Frontal cortex (tissue), 4 donors: Measurements from ENCODE around the gene RAD21L1. TPM values are rescaled to one million over a fixed set of nuclear protein-coding genes. Genes with fewer than 3 reads are reported as not detected.

Experiments used
- DNase-seq, 2 donors: peaks; one replicate each; pipeline ENCODE4 v3.0.0; 2012; ENCODE audit warnings: low spot score in 2 of 2
- FAIRE-seq: peaks from 2 replicates; lab custom pipeline; 2012; peaks lifted over from hg19 to GRCh38; lab: Jason Lieb, UNC
- total RNA-seq: library from RNA; depleted of rRNA; stranded (reverse); fragments of >200 nt; gene quantifications from one replicate; pipeline ENCODE4 v1.2.3, GENCODE V29; 2014
- donor health status: control.
- donor health status: control.
- donor health status: control.

The RAD21L1 gene
- total RNA-seq, 1 donor from 2014 or later = under 0.01 TPM

DNA sequence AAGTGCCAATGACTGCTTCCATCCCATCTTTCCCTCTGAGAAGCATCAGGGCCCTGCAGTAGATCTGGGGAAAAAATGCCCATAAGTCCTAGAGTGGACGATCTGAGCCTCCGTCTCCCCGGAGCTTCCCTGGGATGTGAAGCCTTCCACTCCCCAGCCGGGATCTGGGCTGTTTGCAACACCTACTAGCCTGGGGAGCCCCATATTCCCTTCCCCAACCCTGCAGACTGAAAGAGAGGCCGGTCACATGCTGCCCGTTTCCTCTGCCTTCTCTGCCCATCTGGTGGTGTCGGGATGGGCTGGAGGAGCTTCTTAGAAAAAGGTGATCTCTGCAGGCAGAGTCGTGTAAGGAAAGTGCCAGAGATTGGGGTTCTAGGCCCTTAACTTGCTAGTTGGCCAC lies 41.3 kb downstream of the RAD21L1 start:
- no peak for FAIRE-seq
- DNase-seq = no peak

DNA sequence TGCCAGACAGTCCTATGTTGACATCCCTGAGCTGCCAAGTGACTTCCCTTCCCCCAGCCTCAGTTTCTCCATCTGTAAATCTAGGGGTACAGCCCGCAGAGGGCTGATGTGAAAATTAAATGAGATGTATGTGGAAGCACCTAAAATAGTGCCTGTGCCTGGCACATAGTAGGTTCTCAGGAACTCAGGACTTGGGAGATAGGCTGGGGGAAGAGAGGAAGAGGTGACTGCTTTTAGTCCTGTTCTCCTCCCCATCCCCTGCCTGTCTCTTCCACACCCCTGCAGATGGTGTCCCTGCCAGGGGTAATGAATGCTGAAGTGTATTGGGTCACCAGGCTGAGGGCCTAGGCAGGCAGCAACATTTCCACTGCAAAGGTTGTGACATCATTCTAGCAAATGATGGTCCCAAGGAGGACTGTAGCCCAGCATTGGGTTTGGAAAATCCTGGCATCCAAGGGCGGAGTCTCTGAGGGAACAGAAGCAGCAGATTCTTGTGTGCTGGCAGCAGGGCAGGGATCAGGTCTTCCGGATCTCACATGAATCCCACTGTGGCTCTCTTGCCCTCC lies 42.0 kb downstream of the RAD21L1 start:
- FAIRE-seq = no peak
- no peak for DNase-seq

DNA sequence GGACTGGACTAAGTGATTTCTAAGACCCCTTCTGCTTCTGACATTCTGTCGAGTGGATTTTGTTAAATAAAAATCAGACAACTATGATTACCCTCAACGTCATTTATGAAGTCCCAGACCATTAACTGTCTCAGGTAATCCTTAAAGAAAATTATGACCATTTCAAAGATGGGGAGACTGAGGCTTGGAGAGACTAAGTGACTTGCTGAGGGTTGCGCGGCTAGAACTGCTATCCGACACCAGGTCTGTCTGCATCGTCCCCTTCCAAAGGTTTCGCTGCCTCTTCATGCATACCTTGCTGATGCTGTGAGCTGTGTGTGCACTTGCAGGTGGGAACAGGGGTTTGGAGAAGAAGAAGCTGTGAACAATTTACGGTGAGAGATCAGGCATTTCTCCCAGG lies 43.4 kb downstream of the RAD21L1 start:
- no peak for FAIRE-seq

DNA sequence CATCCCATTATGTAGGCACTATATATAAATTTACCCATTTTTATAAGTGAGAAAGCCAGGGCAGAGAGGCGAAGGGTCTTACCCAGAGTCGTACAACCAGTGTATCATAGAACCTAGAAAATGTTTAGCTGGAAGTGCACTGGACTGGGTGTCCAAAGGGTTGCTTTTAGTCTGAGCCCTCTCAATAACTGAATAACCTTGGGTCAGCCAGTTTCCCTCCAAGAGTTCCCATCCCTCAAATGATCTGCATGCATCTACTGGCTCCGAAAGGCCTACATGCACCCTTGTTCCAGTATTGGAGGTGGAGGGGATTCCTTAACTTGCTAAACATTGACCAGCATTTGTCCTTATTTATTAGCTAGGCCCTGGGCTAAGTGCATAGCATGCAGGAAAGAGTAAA lies 44.0 kb downstream of the RAD21L1 start:
- DNase-seq (no peak), FAIRE-seq (no peak)

More for the DNA sequence above, 43.4 kb downstream of the RAD21L1 start:
- no peak for DNase-seq

DNA sequence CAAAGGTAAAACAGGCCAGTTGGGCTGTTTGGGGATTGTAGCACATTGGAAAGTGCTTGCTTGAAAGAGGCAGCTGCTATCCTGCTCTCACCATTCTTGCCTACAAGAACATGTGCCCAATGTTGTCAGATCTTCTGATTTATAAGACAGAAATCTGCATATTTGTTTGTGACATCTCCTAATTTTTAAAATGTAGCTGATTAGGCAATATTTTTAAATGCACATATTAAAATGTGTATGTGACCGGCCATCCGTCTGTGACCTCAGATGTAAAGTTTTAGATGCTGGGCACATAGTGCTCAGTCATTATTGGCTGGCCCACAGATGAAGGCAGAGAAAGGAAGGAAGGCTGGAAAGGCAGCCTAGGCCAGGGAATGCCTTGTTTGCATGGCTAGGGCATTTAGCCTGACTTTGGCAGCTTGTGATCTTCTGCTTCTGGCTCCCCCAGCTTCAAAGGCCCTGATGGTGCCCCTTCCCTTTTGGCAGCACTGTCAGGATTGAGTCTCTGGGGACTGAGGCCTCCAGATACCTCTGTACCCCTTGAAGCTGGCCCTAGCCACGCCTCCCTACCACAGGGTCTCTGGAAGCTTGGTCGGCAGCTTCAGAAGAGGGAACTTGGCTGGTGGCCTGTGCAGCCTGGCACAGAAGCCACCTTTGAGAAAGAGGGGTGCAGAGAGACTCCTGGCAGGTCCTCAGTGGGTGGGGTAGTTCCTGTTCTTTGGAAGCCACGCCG lies 46.7 kb downstream of the RAD21L1 start:
- DNase-seq (no peak), FAIRE-seq (no peak)

DNA sequence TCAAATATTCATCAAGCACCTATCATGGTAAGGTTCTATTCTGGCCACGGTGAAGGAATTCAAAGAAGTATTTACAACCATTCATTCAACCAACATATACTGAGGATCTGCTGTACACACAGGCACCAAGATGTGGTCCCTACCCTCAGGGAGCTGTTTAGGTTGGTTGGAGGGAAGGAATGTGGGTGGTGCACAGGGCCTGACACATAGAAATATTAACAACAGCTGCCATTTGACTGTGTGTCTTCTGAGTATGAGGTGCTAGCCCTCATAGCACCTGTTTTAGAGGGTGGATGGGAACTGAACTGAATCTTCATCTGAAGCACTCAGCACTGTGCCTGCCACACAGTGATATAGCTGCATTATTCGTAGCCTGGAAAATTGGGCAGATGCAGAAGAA lies 47.5 kb downstream of the RAD21L1 start:
- FAIRE-seq (no peak), DNase-seq (no peak)

DNA sequence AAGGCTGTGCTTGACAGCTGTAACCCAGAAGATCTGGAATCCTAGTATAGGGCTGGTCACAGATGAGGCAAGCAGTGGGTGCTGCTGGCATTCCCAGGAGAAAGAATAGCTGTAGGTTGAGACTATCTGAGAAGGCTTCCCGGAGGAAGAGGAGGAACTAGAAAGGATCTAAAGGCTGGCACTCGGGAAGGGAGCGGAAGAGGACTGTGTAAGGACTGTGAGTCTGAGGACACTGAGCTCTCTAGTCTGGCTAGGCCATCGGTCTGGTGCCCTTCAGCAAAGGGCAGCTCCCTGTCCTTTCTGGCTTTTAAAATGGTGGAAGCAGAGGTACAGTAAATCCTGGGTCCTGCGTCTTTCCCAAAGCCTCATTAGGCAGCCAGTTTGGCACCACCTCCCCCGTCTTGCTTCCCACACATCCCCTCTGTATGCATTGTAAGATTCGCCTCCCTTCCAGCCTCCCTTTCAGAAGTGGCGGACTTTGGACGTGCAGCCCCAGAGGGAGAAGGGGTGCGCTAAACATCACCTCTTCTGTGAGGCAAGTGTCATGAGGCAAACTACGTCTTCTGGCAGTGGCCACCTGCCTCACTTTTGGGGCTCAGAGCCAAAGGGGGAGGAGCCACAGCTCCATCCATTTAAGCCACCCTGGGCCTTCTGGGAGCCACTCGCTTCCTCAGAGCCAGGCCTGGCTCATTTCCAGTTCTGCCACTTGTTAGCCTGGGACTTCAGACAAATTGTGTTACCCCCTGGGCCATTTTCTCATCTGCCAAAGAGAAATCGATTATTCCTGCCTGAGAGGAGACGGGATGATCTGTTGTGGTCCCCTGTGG lies 48.9 kb downstream of the RAD21L1 start:
- DNase-seq = no peak

DNA sequence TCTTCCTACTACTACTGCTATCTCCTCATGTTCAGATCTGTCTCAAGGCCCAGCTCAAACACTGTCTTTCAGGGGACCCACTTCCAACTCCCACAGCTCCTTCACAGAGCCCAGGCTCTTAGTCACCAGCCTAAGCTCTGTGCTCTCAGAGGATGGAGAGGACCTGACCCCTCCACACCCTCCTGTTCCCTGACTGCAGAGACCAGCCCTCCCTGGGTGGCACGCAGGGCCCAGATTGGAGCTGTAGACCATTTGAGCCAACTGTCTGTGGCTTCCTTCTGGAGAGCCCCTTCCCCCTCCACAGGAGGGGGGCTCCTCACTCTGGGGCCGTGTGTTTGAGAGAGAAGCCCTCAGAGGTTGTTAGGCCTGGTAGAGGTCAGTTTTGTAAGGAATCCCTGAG lies 50.1 kb downstream of the RAD21L1 start:
- DNase-seq (no peak), FAIRE-seq (no peak)

More for the DNA sequence above, 48.9 kb downstream of the RAD21L1 start:
- no peak for FAIRE-seq

DNA sequence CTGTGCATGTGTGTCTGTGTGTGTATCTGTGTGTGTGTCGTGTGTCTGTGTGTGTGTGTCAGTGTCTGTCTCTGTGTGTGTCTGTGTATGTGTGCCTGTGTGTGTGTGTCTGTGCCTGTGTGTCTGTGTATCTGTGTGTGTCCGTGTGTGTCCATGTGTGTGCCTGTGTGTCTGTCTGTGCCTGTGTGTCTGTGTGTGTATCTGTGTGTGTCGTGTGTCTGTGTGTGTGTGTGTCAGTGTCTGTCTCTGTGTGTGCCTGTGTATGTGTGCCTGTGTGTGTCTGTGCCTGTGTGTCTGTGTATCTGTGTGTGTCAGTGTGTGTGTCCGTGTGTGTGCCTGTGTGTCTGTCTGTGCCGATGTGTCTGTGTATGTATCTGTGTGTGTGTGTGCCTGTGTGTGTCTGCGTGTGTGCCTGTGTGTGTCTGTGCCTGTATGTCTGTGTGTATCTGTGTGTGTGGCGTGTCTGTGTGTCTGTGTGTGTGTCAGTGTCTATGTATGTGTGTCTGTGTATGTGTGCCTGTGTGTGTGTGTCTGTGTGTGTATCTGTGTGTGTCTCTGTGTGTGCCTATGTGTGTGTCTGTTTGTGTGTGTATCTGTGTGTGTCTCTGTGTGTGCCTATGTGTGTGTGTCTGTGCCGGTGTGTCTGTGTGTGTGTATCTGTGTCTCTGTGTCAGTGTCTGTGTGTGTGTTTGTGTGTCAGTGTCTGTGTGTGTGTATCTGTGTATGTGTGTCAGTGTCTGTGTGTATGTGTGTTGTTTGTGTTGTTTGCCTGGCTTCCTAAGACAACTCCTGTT lies 51.9 kb downstream of the RAD21L1 start:
- FAIRE-seq (no peak), DNase-seq (no peak)

DNA sequence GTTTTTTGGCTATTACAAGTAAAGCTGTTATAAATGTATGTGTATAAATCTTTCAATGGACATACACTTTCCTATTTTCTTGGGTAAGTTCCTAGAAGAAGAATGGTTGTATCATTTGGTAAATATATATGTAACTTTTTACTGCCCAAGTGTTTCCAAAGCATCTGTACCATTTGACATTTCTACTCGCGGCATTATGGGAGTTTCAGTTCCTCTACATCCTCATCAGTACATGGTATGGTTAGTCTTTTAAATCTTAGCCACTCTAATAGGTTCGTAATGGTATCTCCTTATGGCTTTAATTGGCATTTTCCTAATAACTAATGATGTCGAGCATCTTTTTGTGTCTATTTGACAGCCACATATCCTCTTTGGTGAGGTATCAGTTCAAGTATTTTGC lies 53.1 kb downstream of the RAD21L1 start:
- DNase-seq = no peak
- FAIRE-seq = no peak

DNA sequence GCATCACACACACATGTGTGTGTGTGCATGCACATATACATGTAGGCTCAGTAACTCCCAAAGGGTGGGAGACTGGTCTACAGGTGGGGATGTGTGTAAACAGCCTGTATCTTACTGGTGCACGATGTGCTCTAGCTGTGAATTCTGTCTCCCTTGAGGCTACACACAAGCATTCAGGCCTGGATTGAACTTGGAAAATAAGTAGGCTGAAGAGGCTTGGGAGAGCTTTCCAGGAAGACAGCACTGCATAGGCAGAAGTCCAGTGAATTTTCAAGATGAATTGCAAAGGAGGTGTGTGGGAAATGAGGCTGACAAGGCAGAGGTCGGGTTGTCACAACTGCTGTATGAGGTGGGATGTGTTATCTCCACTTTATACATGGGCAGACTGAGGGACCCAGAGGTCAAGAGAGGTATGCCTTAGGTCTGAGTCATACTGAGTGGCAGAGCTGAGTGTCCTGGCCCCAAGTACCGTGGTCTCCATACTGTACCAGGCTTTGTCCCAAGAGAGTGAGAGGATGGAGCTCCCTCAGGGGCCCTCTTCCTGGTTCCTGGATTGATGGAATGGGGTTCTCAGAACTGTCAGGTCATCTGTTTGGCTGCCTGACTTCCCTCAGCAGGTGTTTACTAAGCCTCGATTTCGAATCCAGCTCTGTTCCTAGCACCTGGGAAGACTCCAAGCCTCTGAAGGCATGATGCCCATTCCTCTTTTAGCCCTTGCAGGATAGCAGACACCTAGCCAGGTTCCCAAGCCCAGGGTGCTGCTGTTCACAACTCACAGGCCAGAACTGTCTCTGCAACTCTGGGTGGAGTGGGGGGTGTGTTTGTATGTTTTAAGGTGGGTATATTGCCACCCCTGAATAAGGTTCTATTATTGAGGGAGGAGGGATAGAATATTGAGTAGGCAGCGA lies 54.6 kb downstream of the RAD21L1 start:
- FAIRE-seq = no peak
- no peak for DNase-seq

DNA sequence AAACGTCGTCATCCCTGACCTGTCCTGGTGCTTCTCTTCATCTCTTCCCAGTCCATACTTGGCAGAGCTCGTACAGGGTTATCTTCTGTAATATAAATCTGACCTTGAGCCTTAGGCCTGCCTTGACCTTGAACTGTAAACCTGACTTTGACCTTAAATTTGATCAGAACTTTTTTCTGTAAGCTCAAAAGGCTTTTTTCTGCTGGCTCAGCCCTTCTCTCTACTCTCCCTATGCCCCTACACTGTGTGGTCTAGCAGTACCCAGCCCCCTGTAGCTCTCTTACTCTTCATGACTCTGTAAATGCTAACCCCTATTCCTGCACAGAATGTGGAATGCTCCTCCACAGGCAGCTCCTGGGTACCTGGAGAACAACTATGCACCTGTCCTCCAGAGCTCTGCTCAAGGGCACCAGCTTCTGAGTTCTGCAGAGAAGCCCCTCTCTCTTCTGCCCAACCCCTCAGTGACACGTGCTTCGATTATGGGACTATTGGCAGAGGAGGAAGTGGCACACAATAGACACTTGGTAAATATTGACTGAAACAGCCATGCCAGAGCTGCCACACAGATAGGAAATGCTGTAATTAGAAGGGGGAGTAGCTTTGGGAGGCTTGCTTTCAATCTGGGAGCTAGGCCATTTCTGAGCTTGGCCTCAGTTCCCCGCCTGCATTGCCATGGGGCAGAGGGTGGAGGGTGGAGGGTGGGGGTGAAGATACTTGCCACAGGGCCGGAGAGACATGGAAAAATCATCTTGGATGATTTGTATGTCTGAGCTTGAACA lies 55.6 kb downstream of the RAD21L1 start:
- DNase-seq = no peak
- FAIRE-seq = no peak

DNA sequence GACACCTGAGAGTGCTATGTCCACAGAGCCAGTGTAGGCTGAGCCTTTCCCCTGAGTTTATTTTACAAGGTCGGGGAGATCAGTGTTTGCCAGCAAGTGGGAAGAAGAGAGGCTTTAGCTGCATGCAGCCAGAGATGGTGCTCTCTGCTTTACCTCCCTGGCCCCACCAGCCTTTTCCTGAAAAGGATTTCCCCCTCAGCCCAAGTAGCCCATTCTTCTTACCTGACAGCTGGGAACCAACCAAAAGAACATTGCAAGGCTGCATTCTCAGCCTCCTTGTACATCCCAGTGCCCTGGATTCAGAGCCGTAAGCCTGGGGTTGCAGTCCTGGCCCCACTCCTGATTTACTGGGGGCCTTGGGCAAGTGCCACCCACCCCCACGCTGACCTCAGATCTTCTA lies 57.1 kb downstream of the RAD21L1 start:
- DNase-seq = no peak
- FAIRE-seq = no peak

DNA sequence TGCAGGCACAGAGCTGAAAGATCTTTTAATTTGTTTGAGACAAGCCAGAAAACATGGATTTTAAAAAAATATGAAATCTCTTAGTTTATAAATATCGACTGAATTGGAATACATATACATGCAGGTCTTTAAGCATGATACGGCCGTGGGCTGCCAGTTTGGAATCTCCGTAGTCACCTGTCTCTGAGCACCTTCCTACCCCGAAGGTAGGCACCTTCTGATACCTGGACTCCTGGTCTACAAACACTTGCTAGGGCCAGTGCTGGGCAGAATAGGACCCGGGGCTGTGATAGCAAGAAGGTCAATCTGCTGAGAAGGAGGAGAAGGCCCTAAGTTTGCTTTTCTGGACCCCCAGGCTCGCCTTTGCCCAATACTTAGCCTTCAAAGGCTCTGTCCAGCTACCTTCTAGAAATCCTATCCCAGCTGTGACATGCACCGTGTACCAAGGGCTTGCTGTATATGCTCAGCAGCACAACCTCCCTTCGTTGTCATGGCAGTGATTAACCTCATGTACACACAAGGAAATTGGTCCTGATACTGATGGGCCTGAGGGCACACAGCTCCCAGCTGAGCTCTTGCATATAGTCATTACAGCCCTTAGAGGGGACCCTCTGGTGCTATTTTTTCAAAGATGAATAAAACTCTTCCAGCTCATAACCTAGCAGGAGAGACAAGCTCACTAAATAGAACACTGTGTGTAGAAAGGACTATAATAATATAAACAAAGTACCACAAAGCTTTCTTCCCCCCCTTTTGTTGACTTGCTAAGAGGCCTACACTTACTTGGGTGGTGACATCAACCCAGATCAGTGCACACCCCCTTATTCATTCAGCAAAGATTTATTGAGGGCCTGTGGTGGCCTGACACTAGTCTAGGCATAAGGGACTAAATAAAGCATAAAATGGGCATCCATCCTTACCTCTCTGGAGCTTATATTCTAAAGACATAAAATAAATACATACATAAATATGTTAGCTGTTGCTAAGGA lies 58.0 kb downstream of the RAD21L1 start:
- DNase-seq (no peak), FAIRE-seq (no peak)

DNA sequence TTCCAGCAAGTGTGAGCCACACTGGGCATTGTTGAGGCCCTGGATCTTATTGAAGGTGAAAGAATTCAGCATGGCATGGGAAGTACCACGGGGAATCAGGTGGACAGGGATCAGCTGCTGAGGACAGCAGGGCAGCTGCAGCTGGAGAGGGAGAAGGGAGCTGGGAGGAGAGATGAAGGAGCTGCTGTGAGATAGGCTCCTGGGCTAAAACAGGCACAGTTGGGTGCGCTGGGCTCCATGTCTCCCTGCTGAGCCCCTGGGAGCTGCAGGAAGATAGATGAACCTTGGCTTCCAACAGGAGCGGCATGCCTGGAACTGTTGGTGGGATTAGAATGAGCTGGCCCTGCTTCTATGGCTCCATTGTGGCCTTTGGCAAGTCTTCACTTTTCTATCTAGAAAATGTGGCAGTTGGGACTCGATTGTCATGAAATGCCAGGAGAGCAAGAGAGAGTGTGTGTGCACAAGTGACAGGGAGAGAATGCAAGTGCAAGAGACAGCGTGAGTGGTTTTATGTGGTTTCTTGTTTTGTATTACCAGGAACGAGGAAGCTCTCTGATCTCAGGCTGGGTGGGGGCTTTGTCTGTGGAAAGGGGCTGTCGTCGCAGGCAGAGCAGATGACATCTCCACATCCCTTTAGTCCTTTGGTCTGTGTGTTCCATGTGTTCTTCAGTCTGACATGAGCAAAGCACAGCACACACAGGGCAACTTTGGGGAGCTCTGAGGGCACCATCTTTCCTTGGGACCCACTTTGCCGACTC lies 60.6 kb downstream of the RAD21L1 start:
- FAIRE-seq = no peak
- no peak for DNase-seq

DNA sequence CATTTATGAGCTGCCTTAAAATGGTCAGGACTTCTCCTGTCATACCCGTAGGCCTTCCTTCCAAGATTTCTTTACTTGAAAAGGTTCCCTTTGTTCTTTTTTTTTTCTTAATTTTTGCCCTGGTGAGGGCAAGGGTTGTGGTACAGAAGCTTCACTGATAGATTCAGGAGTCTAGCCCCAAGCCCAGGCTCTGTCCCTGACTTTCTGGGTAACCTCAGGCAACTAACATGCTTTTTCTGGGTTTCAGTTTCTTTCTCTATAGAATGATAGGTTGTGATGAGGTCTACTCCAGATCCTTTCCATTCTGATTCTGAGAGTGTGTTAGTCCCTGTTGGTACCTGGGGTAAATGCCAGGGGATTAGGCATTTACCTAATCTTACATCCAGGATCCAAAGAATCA lies 61.5 kb downstream of the RAD21L1 start:
- FAIRE-seq (no peak), DNase-seq (no peak)
